ENCODE results near the gene KIAA2012.

KIAA2012 gene

GRCh38 chr2:202157211-202157990 is 84.3 kb downstream of the KIAA2012 start:
- TF ChIP-seq ZFP3 (CRISPR knock-in tag; IDR thresholded peaks at IDR 0.05) (no peak), ARNTL (CRISPR knock-in tag; IDR thresholded peaks at IDR 0.05; ENCODE audit: borderline replicate concordance, low read depth) (no peak), ISL1 (CRISPR knock-in tag; IDR thresholded peaks at IDR 0.05) (no peak), TCF4 (CRISPR knock-in tag; IDR thresholded peaks at IDR 0.05; ENCODE audit: borderline replicate concordance) (no peak), TSHZ2 (CRISPR knock-in tag; IDR thresholded peaks at IDR 0.05) (no peak), ZFP30 (CRISPR knock-in tag; IDR thresholded peaks at IDR 0.05) (no peak), ZNF565 (CRISPR knock-in tag; conservative IDR thresholded peaks at IDR 0.05; ENCODE audit: low read depth) (no peak), RARB (CRISPR knock-in tag; IDR thresholded peaks at IDR 0.05) (no peak), OSR1 (CRISPR knock-in tag; IDR thresholded peaks at IDR 0.05) (no peak), CSDC2 (CRISPR knock-in tag; IDR thresholded peaks at IDR 0.05) (no peak), ZC3H10 (CRISPR knock-in tag; IDR thresholded peaks at IDR 0.05) (no peak), PATZ1 (CRISPR knock-in tag; IDR thresholded peaks at IDR 0.05; ENCODE audit: borderline replicate concordance) (no peak), TOX (CRISPR knock-in tag; IDR thresholded peaks at IDR 0.05; ENCODE audit: borderline replicate concordance) (no peak), GLIS3 (CRISPR knock-in tag; IDR thresholded peaks at IDR 0.05) (no peak), ZNF70 (CRISPR knock-in tag; IDR thresholded peaks at IDR 0.05) (no peak), ZNF8 (CRISPR knock-in tag; IDR thresholded peaks at IDR 0.05) (no peak)
- no peak for ATAC-seq

- TF ChIP-seq PATZ1 (CRISPR knock-in tag; IDR thresholded peaks at IDR 0.05; ENCODE audit: borderline replicate concordance): no peak
- no peak for TF ChIP-seq ARNTL (CRISPR knock-in tag; IDR thresholded peaks at IDR 0.05; ENCODE audit: borderline replicate concordance, low read depth)
- TF ChIP-seq TCF4 (CRISPR knock-in tag; IDR thresholded peaks at IDR 0.05; ENCODE audit: borderline replicate concordance): no peak
- TF ChIP-seq CSRNP3 (CRISPR knock-in tag; IDR thresholded peaks at IDR 0.05): no peak
- TF ChIP-seq OSR1 (CRISPR knock-in tag; IDR thresholded peaks at IDR 0.05): no peak
- TF ChIP-seq TOX (CRISPR knock-in tag; IDR thresholded peaks at IDR 0.05; ENCODE audit: borderline replicate concordance): no peak
- TF ChIP-seq ZNF8 (CRISPR knock-in tag; IDR thresholded peaks at IDR 0.05): no peak
- peak; percentile 79 for ATAC-seq
These were observed 85.7 kb downstream of the KIAA2012 start for GRCh38 chr2:202158796-202159195.

GRCh38 chr2:202161151-202161835 is 88.2 kb downstream of the KIAA2012 start:
- TF ChIP-seq RARB (CRISPR knock-in tag; IDR thresholded peaks at IDR 0.05) (no peak), CSRNP3 (CRISPR knock-in tag; IDR thresholded peaks at IDR 0.05) (no peak), BACH2 (CRISPR knock-in tag; IDR thresholded peaks at IDR 0.05; ENCODE audit: borderline replicate concordance) (no peak), TSHZ2 (CRISPR knock-in tag; IDR thresholded peaks at IDR 0.05) (no peak), ARNTL (CRISPR knock-in tag; IDR thresholded peaks at IDR 0.05; ENCODE audit: borderline replicate concordance, low read depth) (no peak), ZFP30 (CRISPR knock-in tag; IDR thresholded peaks at IDR 0.05) (no peak), ZNF565 (CRISPR knock-in tag; conservative IDR thresholded peaks at IDR 0.05; ENCODE audit: low read depth) (no peak), CSDC2 (CRISPR knock-in tag; IDR thresholded peaks at IDR 0.05) (no peak), ESRRG (CRISPR knock-in tag; IDR thresholded peaks at IDR 0.05) (no peak)
- ATAC-seq: peak; percentile 63
